NCI-H345 (cell line): ENCODE measurements around the gene CLDN2.
"Not testable (repeated sequence)": the region's sequence is repeated elsewhere in the genome, so short reads cannot be mapped to it uniquely, and the experiment has no call there.

Experiments
- DNase-seq: peaks from one replicate; lab custom pipeline; 2025; lab: John Stamatoyannopoulos, UW

CLDN2 gene, protein sequence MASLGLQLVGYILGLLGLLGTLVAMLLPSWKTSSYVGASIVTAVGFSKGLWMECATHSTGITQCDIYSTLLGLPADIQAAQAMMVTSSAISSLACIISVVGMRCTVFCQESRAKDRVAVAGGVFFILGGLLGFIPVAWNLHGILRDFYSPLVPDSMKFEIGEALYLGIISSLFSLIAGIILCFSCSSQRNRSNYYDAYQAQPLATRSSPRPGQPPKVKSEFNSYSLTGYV

DNA sequence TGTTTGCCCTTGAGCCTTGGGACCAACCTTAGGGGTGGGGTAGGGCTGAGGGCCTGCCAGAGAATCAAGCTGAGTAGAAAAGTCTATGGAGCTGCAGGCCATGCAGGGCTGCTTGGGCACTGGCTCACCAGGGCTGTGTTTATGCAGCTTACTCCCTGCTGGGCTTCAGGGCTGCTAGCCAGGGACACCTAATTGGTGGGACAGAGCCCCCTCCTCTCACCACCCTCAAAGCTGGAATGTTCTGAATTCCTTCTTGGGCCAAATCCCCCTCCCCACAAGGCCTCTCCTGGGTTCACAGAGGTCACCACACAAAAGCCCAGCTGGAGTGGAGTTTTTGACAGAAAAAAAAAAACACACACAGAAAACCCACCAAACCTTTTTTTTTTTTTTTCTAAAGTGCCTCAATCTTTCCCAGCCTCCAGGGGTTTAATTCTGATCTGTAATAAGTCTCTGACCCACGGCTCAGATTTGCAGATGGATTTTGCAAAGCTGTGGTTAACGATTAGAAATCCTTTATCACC lies at the start of gene CLDN2:
CLDN2 (plus strand) TSS at position 471 of the 521 bp plus-strand sequence. CDS start 7,827 bp downstream, outside the sequence.
- no peak for DNase-seq

- not testable (repeated sequence) for DNase-seq
Observed at GRCh38 chrX:106872796-106873195, 47.4 kb upstream of the CLDN2 start.

DNA sequence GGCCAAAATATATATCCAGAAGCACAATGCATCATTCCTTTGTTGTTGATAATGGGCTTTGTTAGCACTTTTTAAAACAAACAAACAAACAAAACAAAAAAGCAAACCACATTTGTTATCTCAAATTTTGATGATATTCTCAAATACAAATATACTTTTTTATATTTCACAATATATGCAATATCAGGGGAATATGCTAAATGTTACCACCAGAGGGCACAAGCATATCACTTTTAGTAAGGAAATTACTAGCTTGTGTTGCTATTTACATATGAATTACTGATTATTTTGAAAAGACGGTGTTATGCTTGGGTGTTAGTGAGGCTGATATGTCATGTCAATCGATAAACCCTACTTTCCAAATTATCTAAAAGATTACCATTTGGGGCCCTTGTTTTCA lies 46.1 kb upstream of the CLDN2 start:
- peak; percentile 9 for DNase-seq

GRCh38 chrX:106875151-106875550 lies 45.1 kb upstream of the CLDN2 start:
- no peak for DNase-seq

- no peak for DNase-seq
Observed at GRCh38 chrX:106889468-106889867, 30.7 kb upstream of the CLDN2 start.

DNA sequence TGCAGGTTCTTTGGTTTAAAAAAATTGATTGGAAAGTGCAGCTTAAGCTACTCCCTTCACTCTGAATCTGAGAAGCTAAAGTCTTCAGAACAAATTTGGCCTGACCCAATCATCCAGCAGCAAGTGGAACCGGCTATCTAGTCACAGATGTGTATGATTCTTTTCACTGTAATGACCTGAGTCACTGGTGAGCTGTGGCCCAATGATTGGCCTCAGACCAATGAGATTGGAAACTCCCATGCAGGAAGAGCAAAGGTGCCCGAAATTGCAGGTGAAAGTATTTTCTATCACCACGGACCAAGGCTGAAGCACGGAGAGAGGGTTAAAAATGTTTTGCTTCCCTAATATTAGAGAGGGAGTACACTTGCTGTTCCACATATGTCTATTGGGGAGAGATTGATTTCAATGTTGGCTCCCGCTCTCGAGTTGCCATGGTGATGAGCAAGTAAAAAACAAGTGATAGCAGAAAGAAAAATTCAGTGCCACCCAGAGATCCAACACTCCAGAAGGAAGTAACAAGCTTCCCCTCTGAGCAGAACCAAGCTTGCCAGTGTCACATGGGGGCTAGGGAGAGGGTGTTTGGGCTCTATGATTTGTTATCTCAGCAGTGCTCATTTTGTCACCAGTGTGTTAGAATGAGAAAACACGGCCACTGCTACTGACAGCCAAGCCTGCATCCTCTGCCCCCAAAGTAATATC lies 28.3 kb upstream of the CLDN2 start:
- no peak for DNase-seq

GRCh38 chrX:106894392-106894909 lies 25.8 kb upstream of the CLDN2 start:
- peak; percentile 58 for DNase-seq

GRCh38 chrX:106894978-106895452 lies 25.2 kb upstream of the CLDN2 start:
- DNase-seq, result no peak

GRCh38 chrX:106897259-106897658 lies 22.9 kb upstream of the CLDN2 start:
- DNase-seq, result no peak

DNA sequence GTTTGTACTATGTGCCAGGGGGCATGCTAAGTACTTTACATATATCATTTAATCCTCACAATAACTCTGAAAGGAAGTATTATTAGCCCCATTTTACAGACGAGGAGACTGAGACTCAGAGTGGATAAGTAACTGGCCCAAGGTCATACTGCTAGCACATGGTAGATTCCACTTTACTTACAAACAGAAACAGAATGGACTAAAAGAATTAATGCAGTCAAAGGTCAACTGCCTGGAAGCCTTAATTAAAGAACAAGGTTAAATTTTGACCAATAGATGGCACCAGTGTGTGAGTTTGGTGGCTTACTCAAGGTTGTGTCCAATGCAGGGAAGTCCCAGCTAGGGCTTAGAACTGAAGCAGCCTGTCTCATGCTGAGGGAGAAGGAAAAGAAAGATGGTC lies 21.7 kb upstream of the CLDN2 start:
- peak; percentile 4 for DNase-seq

DNA sequence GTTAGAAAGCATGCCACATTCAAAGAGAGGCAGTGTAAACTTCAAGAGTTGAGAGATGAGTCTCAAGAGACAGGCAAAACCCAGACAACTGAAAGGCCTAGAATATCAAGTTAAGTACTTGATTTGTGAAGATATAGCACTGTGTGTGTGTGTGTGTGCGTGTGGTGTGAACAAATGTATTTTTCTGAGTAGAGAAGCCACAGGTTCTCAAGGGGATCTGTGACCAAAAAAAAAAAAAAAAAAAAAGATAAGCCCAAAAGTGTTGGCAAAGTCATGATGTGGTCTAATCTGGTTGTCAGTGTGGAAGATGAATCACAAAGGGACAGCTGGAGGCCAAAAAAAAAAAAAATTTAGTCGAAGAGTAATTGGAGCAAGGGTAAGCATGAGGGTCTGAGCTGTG lies 20.9 kb upstream of the CLDN2 start:
- DNase-seq, result no peak

DNA sequence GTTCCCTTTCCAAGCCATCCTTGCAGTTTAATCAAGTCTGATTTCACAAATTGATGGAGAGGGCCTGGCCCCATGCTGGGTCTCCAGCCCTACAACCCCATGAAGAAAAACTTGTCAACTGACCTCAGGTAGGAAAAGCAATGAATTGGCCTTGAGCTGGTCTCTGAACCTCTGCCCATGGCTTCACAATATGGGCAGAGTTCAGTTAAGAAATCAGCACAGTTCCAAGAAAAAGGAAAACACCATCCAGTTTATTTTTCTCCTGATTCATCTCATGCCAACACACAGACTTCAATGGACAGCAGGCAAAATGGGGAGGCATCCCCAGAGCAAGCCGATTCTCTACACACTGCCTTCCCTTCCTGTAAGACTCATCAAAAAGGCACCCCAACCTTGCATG lies 20.4 kb upstream of the CLDN2 start:
- DNase-seq, result no peak

DNA sequence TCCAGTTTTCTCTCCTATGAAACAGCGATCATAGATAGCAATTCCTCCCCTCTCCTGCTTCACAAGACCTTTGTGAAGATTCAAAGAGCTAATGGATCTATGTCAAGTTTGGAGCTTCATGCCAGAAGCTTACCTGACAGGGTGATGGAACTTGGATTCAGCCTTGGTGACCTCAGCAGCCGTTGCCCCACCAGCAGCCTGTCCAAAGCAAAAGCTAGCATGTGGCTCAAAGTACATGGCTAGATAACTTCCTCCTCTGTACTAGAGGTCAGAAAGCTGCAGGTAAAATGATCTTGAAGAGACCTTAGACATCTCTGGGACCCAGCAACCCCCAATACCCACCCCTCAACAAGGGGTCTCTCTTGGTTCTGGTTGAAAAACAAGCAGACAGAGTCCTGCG lies 18.9 kb upstream of the CLDN2 start:
- DNase-seq, result no peak

DNA sequence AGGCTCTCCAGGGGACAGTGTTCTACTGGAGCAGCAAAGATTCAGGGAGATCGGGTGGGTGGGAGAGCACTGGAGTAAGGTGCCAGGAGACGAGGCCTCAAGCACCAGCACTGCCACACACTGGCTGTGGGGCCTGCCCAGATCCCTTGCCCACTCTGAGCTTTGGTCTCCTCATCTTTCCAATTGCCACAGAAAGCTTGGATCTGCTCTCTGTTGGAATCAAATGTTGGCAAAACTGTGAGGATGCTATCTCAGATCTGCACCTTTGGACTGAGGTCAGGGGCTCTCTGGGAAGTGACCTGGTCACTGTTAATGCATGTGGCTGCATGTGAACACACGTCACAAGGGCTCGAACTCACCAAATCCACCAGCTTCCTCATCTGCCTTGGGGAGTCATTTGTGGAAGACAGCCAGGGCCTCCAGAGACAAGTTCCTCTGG lies 18.4 kb upstream of the CLDN2 start:
- DNase-seq, result no peak

DNA sequence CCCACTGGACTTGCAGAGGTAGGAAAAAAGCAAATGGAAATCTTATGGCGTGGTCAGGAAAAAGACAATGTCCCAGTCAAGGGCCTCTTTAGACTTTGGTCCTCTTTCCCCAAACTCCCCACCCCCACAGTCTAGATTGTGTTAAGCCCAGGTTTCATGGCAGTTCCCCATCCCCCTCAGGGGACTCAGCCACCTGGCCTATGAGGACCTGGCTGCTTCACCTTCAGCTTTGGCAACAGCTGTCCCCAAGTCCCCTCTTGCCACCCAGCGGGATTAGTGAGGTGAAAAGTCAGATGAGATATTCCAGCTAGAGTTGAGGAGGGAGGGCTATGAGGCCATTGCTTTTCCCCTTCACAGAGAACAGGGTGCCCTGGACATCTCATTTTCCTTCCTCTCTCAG lies 17.5 kb upstream of the CLDN2 start:
- no peak for DNase-seq

DNA sequence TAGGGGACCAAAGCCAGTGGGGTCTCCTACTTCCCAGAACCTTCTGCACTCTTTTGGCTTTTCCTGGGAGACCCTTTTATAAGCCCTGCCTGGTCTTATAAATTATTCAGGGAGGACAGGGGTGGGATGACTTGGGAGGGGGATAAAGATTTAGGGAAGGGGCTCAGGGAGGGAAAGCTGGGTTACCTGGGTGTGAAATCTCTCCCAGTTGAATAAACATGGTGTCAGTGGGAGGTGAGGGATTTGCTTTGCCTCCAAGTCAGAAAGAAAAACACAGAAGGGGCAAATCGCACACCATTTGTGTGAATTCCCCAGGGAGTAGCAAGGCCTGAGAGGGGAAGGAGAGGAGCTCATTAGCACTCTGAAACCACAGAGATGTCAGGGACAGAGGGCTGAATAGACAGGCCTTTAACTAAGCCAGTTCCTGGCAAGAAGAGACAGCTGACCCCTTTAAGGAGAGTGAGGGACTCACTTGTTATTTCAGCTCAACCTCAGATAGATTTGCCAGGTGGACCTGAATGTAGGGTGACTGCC lies 16.8 kb upstream of the CLDN2 start, which contains the start of gene RIPPLY1:
RIPPLY1 (minus strand) TSS at position 51 of the 534 bp plus-strand sequence. CDS start 54 bp downstream, outside the sequence.
- no peak for DNase-seq

DNA sequence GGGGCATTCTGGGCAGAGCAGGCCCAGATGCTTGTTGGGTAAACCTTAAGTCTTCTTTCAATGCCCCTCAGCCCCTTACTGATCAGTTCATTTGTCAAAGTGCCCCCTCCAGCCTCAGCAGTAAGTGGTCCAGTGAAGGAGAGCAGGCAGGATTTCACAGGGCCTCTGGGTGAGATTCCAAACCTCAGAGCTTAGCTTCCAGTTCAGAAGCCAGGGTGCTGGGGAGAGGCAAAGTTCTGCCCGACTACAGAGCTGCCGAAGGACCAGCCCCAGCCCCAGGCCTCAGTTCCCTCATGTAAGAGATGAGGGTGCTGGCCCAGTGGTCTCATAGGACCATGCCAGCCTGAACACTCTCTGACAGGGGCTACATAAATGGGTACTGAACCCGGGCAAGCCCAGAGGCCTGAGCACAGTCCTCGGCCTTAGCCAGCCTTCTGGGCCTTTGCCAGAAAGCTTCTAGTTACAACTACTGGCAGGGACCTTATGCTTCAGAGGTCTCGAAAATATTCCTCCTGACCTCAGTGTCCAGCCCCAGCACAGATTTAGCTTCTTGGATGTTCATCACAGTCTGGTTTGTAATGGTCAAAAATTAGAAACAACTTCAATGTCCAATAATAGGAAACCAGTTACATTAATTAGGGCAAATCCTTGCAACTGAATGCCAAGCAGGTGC lies 16.2 kb upstream of the CLDN2 start:
- no peak for DNase-seq

DNA sequence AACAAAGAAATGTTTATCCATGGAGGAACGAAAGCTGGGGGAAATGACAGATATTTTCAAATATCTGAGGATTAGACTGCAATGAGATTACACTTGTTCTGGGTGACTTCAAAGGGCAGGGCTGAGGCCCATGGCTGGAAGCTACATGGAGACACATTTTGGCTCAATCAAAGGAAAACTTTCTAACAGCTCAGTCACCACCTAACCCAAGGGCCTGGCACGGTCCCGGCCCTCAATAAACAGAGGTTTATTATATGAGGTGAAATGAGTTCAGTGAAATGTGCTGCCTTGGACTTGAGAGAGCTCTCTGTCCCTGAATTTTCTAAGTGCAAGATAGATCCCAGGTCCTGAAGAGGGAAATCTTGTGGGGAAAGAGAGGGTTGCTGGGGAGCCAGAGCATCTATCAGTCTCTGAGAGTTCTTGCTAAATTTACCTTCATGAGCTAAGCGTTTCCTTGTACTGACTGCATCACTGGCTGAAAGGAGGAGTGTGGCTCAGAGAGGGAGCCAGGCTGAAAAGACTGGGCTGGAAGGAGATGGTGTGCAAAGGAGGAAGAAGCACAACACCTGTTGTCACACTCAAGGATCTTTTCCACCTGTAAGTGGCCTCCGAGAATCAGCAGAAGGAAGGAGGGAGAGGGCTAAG lies 15.0 kb upstream of the CLDN2 start:
- no peak for DNase-seq

DNA sequence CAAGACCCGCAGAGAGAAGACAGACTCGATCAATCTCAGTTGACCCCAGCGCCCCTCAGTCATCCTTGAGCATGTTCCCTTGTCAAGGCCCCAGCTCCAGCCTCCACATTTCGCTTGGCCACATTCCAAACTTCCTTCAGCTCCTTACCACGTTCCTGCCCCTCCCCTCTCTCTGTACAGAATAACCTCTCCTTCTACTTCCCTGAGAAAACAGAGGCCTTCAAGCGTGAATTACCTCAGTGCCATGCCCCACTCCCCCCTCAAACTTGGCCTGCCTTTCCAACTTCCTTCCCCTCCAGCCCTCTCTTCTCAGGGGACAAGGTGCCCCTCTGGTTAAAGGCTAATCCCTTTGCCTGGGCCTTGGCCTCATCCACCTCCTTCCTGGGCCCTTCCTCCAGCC lies 13.8 kb upstream of the CLDN2 start:
- DNase-seq, result no peak

DNA sequence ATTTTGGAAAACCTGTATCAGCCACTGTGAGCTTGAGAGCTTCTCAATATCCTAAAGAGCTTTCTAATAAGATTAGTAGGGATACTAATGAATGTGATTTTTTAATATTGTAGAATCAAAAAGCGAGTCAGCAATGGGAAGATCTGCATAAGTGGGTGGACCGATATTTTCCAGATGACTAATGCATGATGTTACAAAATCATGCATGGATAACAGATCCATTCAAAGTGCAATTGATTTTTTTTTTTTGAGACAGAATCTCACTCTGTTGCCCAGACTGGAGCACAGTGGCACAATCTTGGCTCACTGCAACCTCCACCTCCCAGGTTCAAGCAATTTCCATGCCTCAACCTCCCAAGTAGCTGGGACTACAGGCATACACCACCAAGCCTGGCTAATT lies 7.3 kb upstream of the CLDN2 start:
- no peak for DNase-seq

- DNase-seq, result no peak
Observed at GRCh38 chrX:106917830-106918500, 2.2 kb upstream of the CLDN2 start.
